Measurements from ENCODE around the gene KRT17. TPM values are rescaled to one million over a fixed set of nuclear protein-coding genes. Genes with fewer than 3 reads are reported as not detected.
A peak's percentile ranks its signal among the peaks of the same experiment; 100 is the strongest.
"Not testable (repeated sequence)": the region's sequence is repeated elsewhere in the genome, so short reads cannot be mapped to it uniquely, and the experiment has no call there.

Gene KRT17
- total RNA-seq, 1 experiment from 2014 or later: not detected

GRCh38 chr17:41632482-41633105, 8.2 kb upstream of the KRT17 start:
- no peaks in the 10 kb centered on the region for H3K27me3 ChIP-seq (ENCODE audit: control insufficient read depth, insufficient read depth, low read length)
- H3K4me3 ChIP-seq (ENCODE audit: insufficient read depth, low read depth, low read length): no peak overlapping the region
- no peak for DNase-seq
- no peaks in the 10 kb centered on the region for H3K36me3 ChIP-seq (replicated peaks; ENCODE audit: control insufficient read depth, insufficient read depth, low read length)

GRCh38 chr17:41631898-41632285, 7.5 kb upstream of the KRT17 start:
- H3K36me3 ChIP-seq (replicated peaks; ENCODE audit: control insufficient read depth, insufficient read depth, low read length): no peaks in the 10 kb centered on the region
- no peak overlapping the region for H3K4me3 ChIP-seq (ENCODE audit: insufficient read depth, low read depth, low read length)
- no peak for DNase-seq
- no peaks in the 10 kb centered on the region for H3K27me3 ChIP-seq (ENCODE audit: control insufficient read depth, insufficient read depth, low read length)

- no peaks in the 10 kb centered on the region for H3K27me3 ChIP-seq (ENCODE audit: control insufficient read depth, insufficient read depth, low read length)
- no peak for DNase-seq
- no peak overlapping the region for H3K4me3 ChIP-seq (ENCODE audit: insufficient read depth, low read depth, low read length)
- no peaks in the 10 kb centered on the region for H3K36me3 ChIP-seq (replicated peaks; ENCODE audit: control insufficient read depth, insufficient read depth, low read length)
Measured at GRCh38 chr17:41631025-41631897, 6.9 kb upstream of the KRT17 start.

- DNase-seq: no peak
- H3K4me3 ChIP-seq (ENCODE audit: insufficient read depth, low read depth, low read length): no peak overlapping the region
Measured at GRCh38 chr17:41629826-41630670, 5.7 kb upstream of the KRT17 start.

GRCh38 chr17:41629316-41629715, 4.9 kb upstream of the KRT17 start:
- DNase-seq: no peak
- Histone ChIP-seq H3K36me3 (replicated peaks; ENCODE audit: control insufficient read depth, insufficient read depth, low read length) (no peaks in the 10 kb centered on the region), H3K4me3 (ENCODE audit: insufficient read depth, low read depth, low read length) (no peak overlapping the region), H3K27me3 (ENCODE audit: control insufficient read depth, insufficient read depth, low read length) (no peaks in the 10 kb centered on the region)

More at GRCh38 chr17:41629826-41630670, 5.7 kb upstream of the KRT17 start:
- H3K27me3 ChIP-seq (ENCODE audit: control insufficient read depth, insufficient read depth, low read length): no peaks in the 10 kb centered on the region
- H3K36me3 ChIP-seq (replicated peaks; ENCODE audit: control insufficient read depth, insufficient read depth, low read length): no peaks in the 10 kb centered on the region

- not testable (repeated sequence) for DNase-seq; H3K27me3 ChIP-seq (ENCODE audit: control insufficient read depth, insufficient read depth, low read length)
Measured at GRCh38 chr17:41628621-41629255, 4.4 kb upstream of the KRT17 start.

GRCh38 chr17:41628073-41628370, 3.6 kb upstream of the KRT17 start:
- H3K36me3 ChIP-seq (replicated peaks; ENCODE audit: control insufficient read depth, insufficient read depth, low read length); H3K4me3 ChIP-seq (ENCODE audit: insufficient read depth, low read depth, low read length); DNase-seq; H3K27me3 ChIP-seq (ENCODE audit: control insufficient read depth, insufficient read depth, low read length): not testable (repeated sequence)

More at GRCh38 chr17:41628621-41629255, 4.4 kb upstream of the KRT17 start:
- H3K36me3 ChIP-seq (replicated peaks; ENCODE audit: control insufficient read depth, insufficient read depth, low read length); H3K4me3 ChIP-seq (ENCODE audit: insufficient read depth, low read depth, low read length): not testable (repeated sequence)

GRCh38 chr17:41627316-41628072, 3.1 kb upstream of the KRT17 start:
- Histone ChIP-seq H3K36me3 (replicated peaks; ENCODE audit: control insufficient read depth, insufficient read depth, low read length) (no peaks in the 10 kb centered on the region), H3K4me3 (ENCODE audit: insufficient read depth, low read depth, low read length) (no peak overlapping the region), H3K27me3 (ENCODE audit: control insufficient read depth, insufficient read depth, low read length) (no peaks in the 10 kb centered on the region)
- peak; percentile 48 for DNase-seq

- H3K27me3 ChIP-seq (ENCODE audit: control insufficient read depth, insufficient read depth, low read length); H3K36me3 ChIP-seq (replicated peaks; ENCODE audit: control insufficient read depth, insufficient read depth, low read length); H3K4me3 ChIP-seq (ENCODE audit: insufficient read depth, low read depth, low read length); DNase-seq: not testable (repeated sequence)
Measured at GRCh38 chr17:41626914-41627295, 2.5 kb upstream of the KRT17 start.

- not testable (repeated sequence) for DNase-seq; H3K27me3 ChIP-seq (ENCODE audit: control insufficient read depth, insufficient read depth, low read length); H3K4me3 ChIP-seq (ENCODE audit: insufficient read depth, low read depth, low read length); H3K36me3 ChIP-seq (replicated peaks; ENCODE audit: control insufficient read depth, insufficient read depth, low read length)
Measured at GRCh38 chr17:41626028-41626913, 1.9 kb upstream of the KRT17 start.

- H3K4me3 ChIP-seq (ENCODE audit: insufficient read depth, low read depth, low read length): no peak overlapping the region
- no peaks in the 10 kb centered on the region for H3K36me3 ChIP-seq (replicated peaks; ENCODE audit: control insufficient read depth, insufficient read depth, low read length)
- H3K27me3 ChIP-seq (ENCODE audit: control insufficient read depth, insufficient read depth, low read length): no peaks in the 10 kb centered on the region
- peak; percentile 37 for DNase-seq
Measured at GRCh38 chr17:41625602-41626001, 1.2 kb upstream of the KRT17 start.

GRCh38 chr17:41623184-41623861, 1.1 kb downstream of the KRT17 start:
- H3K36me3 ChIP-seq (replicated peaks; ENCODE audit: control insufficient read depth, insufficient read depth, low read length); H3K27me3 ChIP-seq (ENCODE audit: control insufficient read depth, insufficient read depth, low read length); H3K4me3 ChIP-seq (ENCODE audit: insufficient read depth, low read depth, low read length): not testable (repeated sequence)
- DNase-seq: peak; percentile 60
